ENCODE data around the gene C17orf113.

DNA sequence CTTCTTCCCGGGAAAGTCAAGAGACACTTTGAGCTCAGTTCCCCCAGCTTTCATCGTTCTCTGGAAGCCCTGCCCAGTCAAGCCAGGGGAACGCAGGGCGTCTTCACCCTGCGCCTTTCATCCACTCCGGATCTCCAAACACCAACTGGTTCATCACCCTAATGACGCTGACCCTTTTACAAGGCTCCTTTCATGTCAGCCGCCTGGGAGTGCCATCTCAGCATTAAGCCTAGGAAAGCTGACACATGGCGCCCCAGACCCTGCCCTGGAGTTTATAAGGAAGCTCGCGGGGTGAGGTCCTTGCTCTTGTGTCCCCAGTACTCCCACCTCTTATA, 32.6 kb downstream of the C17orf113 start:
- TF ChIP-seq CTCF (IDR thresholded peaks at IDR 0.05), result no peak
- TF ChIP-seq POLR2A (IDR thresholded peaks at IDR 0.05), result no peak
